GM12875 (cell line): ENCODE data around the gene TAF4B.
"Not testable (repeated sequence)": the region's sequence is repeated elsewhere in the genome, so short reads cannot be mapped to it uniquely, and the experiment has no call there.

Experiments
- H3K4me3 ChIP-seq: one replicate; pipeline ENCODE4 v1.5.1; 2011; ENCODE audit warnings: low read depth, low read length, control low read depth
- TF ChIP-seq, protein P1 (sequence below): IDR thresholded peaks from 2 replicates; pipeline ENCODE4 v1.5.1; 2011; ENCODE audit warnings: low read depth, mild to moderate bottlenecking, control low read depth, inconsistent platforms, low read length, moderate library complexity, borderline replicate concordance; ENCODE audit not compliant: insufficient read depth

Gene TAF4B

GRCh38 chr18:26357960-26358359, 131.7 kb downstream of the TAF4B start:
- no peak overlapping the region for H3K4me3 ChIP-seq
- TF ChIP-seq, protein P1, sequence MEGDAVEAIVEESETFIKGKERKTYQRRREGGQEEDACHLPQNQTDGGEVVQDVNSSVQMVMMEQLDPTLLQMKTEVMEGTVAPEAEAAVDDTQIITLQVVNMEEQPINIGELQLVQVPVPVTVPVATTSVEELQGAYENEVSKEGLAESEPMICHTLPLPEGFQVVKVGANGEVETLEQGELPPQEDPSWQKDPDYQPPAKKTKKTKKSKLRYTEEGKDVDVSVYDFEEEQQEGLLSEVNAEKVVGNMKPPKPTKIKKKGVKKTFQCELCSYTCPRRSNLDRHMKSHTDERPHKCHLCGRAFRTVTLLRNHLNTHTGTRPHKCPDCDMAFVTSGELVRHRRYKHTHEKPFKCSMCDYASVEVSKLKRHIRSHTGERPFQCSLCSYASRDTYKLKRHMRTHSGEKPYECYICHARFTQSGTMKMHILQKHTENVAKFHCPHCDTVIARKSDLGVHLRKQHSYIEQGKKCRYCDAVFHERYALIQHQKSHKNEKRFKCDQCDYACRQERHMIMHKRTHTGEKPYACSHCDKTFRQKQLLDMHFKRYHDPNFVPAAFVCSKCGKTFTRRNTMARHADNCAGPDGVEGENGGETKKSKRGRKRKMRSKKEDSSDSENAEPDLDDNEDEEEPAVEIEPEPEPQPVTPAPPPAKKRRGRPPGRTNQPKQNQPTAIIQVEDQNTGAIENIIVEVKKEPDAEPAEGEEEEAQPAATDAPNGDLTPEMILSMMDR = no peak

GRCh38 chr18:26362021-26362420, 135.8 kb downstream of the TAF4B start:
- no peak overlapping the region for H3K4me3 ChIP-seq
- TF ChIP-seq, protein P1 = no peak

DNA sequence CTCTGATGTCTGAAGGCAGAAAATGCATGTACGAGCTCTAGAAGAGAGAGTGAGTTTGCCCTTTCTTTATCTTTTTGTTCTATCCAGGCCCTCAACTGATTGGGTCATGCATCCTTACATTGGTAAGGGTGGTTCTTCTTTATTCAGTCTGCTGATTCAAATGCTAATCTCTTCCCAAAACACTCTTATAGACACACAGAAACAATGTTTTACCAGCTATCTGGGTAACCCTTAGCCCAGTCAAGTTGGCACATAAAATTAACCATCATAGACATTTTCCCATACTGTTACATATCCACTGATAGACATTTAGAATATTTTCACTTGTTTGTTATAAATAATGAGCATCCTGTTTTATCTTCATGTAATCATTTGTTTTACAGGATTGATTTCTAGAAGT, 141.2 kb downstream of the TAF4B start:
- no peak overlapping the region for H3K4me3 ChIP-seq
- TF ChIP-seq, protein P1 = no peak

GRCh38 chr18:26370037-26370436, 143.8 kb downstream of the TAF4B start:
- TF ChIP-seq, protein P1 = no peak
- H3K4me3 ChIP-seq = no peak overlapping the region

GRCh38 chr18:26376105-26376504, 149.9 kb downstream of the TAF4B start:
- no peak overlapping the region for H3K4me3 ChIP-seq
- TF ChIP-seq, protein P1 = no peak

DNA sequence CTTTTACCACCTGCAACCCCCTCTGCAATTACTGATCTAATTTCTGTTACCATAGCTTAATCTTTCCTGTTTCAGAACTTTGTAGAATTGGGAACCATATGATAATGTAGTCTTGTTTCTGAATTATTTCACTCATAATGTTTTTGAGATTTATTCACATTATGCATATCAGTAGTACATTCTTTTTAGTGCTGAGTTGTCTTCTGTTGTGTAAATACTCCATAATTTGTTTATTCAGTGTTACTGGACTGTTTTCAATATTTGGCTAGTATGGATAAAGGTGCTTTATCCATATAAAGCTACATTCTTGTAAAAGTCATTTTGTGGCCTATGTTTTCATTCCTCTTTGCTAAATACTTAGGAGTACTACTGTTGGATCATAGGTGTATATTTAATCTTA, 152.5 kb downstream of the TAF4B start:
- no peak overlapping the region for H3K4me3 ChIP-seq
- TF ChIP-seq, protein P1 = no peak

DNA sequence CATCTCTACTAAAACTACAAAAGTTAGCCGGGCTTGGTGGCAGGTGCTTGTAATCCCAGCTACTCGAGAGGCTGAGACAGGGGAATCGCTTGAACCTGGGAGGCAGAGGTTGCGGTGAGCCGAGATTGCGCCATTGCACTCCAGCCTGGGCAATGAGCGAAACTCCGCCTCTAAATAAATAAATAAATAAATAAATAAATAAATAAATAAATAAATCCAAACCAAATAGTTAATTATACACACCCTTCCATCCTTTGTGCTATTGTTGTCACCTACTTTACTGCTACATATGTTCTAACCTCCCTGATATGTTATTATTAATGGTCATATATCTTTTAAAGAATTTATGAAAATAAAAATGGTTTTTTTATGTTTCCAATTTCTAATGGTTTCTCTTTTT, 155.3 kb downstream of the TAF4B start:
- not testable (repeated sequence) for H3K4me3 ChIP-seq
